B cell (primary cell): ENCODE data around the gene INPP5J. TPM values are rescaled to one million over a fixed set of nuclear protein-coding genes. Genes with fewer than 3 reads are reported as not detected.

Source experiments
- ATAC-seq: fragments of 200-7000 bp; cut with Tn5 transposase; one replicate; pipeline ENCODE4 v1.10.0; 2021; ENCODE audit warnings: low read depth, mild to moderate bottlenecking, moderate number of reproducible peaks, moderate library complexity
- CTCF ChIA-PET: fragments of 350-600 bp; sonication (Branson Sonifier 250); formaldehyde crosslinking; loops from one replicate; lab custom pipeline; 2021; ENCODE audit warnings: antibody characterized with exemption, inconsistent platforms; lab: Charles Lee
- POLR2A ChIA-PET: fragments of 350-600 bp; sonication (Branson Sonifier 250); formaldehyde crosslinking; loops from one replicate; lab custom pipeline; 2021; ENCODE audit warnings: antibody characterized with exemption; lab: Charles Lee
- DNase-seq: peaks from one replicate; pipeline ENCODE4 v3.0.0; 2013
- H2AFZ ChIP-seq: 2 replicates; pipeline ENCODE4 v1.6.1; 2012; ENCODE audit warnings: mild to moderate bottlenecking, low read depth, low read length; ENCODE audit not compliant: insufficient read depth, poor library complexity, severe bottlenecking
- H3K27ac ChIP-seq, 2 donors: 1 replicate in 1 of 2; 2 replicates in 1 of 2; pipeline ENCODE4 v1.5.1; 2012 to 2013; ENCODE audit warnings: low read length in 2 of 2, mild to moderate bottlenecking in 2 of 2, moderate library complexity in 1 of 2
- H3K27me3 ChIP-seq, 4 experiments: fragments of 200-600 bp in 1 of 4; sonication (generic) in 1 of 4; replicated peaks in 1 of 4; 1 replicate in 2 of 4; 2 replicates in 2 of 4; pipeline versions ENCODE4 v1.6.1 to v1.7.0; 2013 to 2016; ENCODE audit warnings: low read length in 3 of 4, mild to moderate bottlenecking in 2 of 4, mixed read lengths in 1 of 4, moderate library complexity in 1 of 4; ENCODE audit not compliant: insufficient read depth in 4 of 4, control insufficient read depth in 3 of 4; ENCODE audit errors: control extremely low read depth in 1 of 4
- H3K36me3 ChIP-seq, 2 experiments: replicated peaks in 1 of 2; 1 replicate in 1 of 2; 2 replicates in 1 of 2; pipeline versions ENCODE4 v1.6.1 to v1.7.1; 2013; ENCODE audit warnings: low read length in 1 of 2; ENCODE audit not compliant: insufficient read depth in 2 of 2, control insufficient read depth in 1 of 2; ENCODE audit errors: control extremely low read depth in 1 of 2, extremely low read depth in 1 of 2
- H3K4me1 ChIP-seq, 2 donors: fragments of 200-600 bp in 1 of 2; sonication (generic) in 1 of 2; 1 replicate in 1 of 2; 2 replicates in 1 of 2; pipeline versions ENCODE4 v1.5.1 to v1.6.1; 2013 to 2017; ENCODE audit warnings: low read length in 2 of 2; ENCODE audit not compliant: control insufficient read depth in 2 of 2, insufficient read depth in 2 of 2
- H3K4me2 ChIP-seq: replicated peaks from 2 replicates; pipeline ENCODE3; 2012; ENCODE audit warnings: mild to moderate bottlenecking, low read depth, low read length; ENCODE audit not compliant: poor library complexity, severe bottlenecking
- H3K4me3 ChIP-seq, 5 experiments: fragments of 200-600 bp in 1 of 5; sonication (generic) in 1 of 5; 1 replicate in 3 of 5; 2 replicates in 2 of 5; pipeline versions ENCODE4 v1.5.1 to v1.7.0; 2011 to 2016; ENCODE audit warnings: low read length in 4 of 5, mild to moderate bottlenecking in 4 of 5, low read depth in 2 of 5, control low read depth in 1 of 5, moderate library complexity in 1 of 5; ENCODE audit not compliant: insufficient read depth in 1 of 5; ENCODE audit errors: control extremely low read depth in 1 of 5, extremely low read depth in 1 of 5
- H3K79me2 ChIP-seq: fragments of 200-600 bp; sonication (generic); one replicate; pipeline ENCODE4 v1.6.0; 2016; ENCODE audit warnings: low read length; ENCODE audit not compliant: control insufficient read depth, insufficient read depth
- H3K9ac ChIP-seq: fragments of 200-600 bp; sonication (generic); 2 replicates; pipeline ENCODE4 v1.6.1; 2017; ENCODE audit warnings: mild to moderate bottlenecking, low read length, moderate library complexity
- H3K9me3 ChIP-seq, 3 donors: one replicate each; pipeline versions ENCODE4 v1.6.1 to v1.7.1; 2013; ENCODE audit warnings: low read length in 2 of 3; ENCODE audit not compliant: control insufficient read depth in 2 of 3, insufficient read depth in 1 of 3; ENCODE audit errors: control extremely low read depth in 1 of 3
- H4K20me1 ChIP-seq: 2 replicates; pipeline ENCODE4 v1.6.0; 2012; ENCODE audit warnings: mild to moderate bottlenecking, low read length; ENCODE audit not compliant: insufficient read depth, control insufficient read depth, poor library complexity, severe bottlenecking
- H3K27ac Mint-ChIP-seq: one replicate; pipeline ENCODE4 v1.8.0; 2021; ENCODE audit warnings: mixed read lengths
- H3K27me3 Mint-ChIP-seq: one replicate; pipeline ENCODE4 v1.8.0; 2021; ENCODE audit warnings: mixed read lengths
- H3K4me1 Mint-ChIP-seq: one replicate; pipeline ENCODE4 v1.8.0; 2021; ENCODE audit warnings: mixed read lengths
- H3K4me3 Mint-ChIP-seq: one replicate; pipeline ENCODE4 v1.8.0; 2021; ENCODE audit warnings: mixed read lengths
- H3K9me3 Mint-ChIP-seq: one replicate; pipeline ENCODE4 v1.8.0; 2022; ENCODE audit warnings: mixed read lengths; ENCODE audit not compliant: insufficient read depth
- CTCF ChIP-seq: fragments of 200-600 bp; IDR thresholded peaks from one replicate; pipeline ENCODE4 v1.8.0; 2022; ENCODE audit warnings: antibody characterized with exemption, mild to moderate bottlenecking
- EZH2 ChIP-seq: IDR thresholded peaks from 2 replicates; pipeline ENCODE4 v1.6.1; 2012; ENCODE audit warnings: borderline replicate concordance, low read depth, mild to moderate bottlenecking, moderate library complexity, low read length; ENCODE audit not compliant: insufficient read depth, poor library complexity, severe bottlenecking
- WGBS: methylation state at CpG from one replicate; pipeline ENCODE4 v1.1.5; 2013; ENCODE audit warnings: missing lambda C conversion rate; ENCODE audit not compliant: insufficient coverage; 5-methylcytosine and 5-hydroxymethylcytosine counted together
- intact Hi-C: fragments of 100-400 bp; cut with micrococcal nuclease; formaldehyde crosslinking; loops from one replicate; pipeline ENCODE4 v1.10.0; 2022
- polyA plus RNA-seq: library from polyadenylated mRNA; depleted of rRNA; stranded (reverse); fragments of >200 nt; gene quantifications from 2 replicates; pipeline ENCODE4 v1.2.3, GENCODE V29; 2012
- total RNA-seq, 2 donors: library from RNA; stranded (reverse); fragments of 120-200 nt in 1 of 2; gene quantifications; 1 replicate in 1 of 2; 2 replicates in 1 of 2; pipeline versions ENCODE4 v1.2.3 to v1.2.4, GENCODE V29; 2013 to 2022

Gene INPP5J
- total and polyA plus RNA-seq, 2 donors (not counting 1 experiment from before 2014, with no cell fraction given): 0.07 to 0.52 TPM

GRCh38 chr22:31082606-31083376 lies 40.0 kb upstream of the INPP5J start:
- Histone ChIP-seq H3K79me2 (peaks cover 4% of the 10 kb centered on the region), H3K36me3 (no peaks in the 10 kb centered on the region), H4K20me1 (no peaks in the 10 kb centered on the region), H3K4me3 (no peak overlapping the region), H3K27me3 (no peaks in the 10 kb centered on the region), H3K27ac (no peak overlapping the region), H3K9ac (no peak overlapping the region), H2AFZ (no peak overlapping the region), H3K4me2 (peak overlapping the region; percentile 26), H3K9me3 (no peaks in the 10 kb centered on the region), H3K4me1 (peaks cover 22 to 50% of the 10 kb centered on the region in 2 donors)
- ATAC-seq (no peak), DNase-seq (peak; percentile 42)
- CTCF ChIA-PET: interaction anchor here (0.6 to 3.5 kb wide), 5 partner anchors 13 to 1252 kb away, joined by 3 to 11 read pairs (median 4); no protein-coding TSS in a partner anchor
- intact Hi-C loops: loop anchor here (5.0 kb wide), 2 partner anchors 210 to 550 kb away; partner anchors contain the start of gene PIK3IP1
- POLR2A ChIA-PET: interaction anchor here (1.7 kb wide), 1 partner anchor 448 kb away, joined by 4 read pairs; the partner anchor contains the start of gene SLC35E4
- TF ChIP-seq CTCF (peak; percentile 13), EZH2 (no peak)
- Mint-ChIP-seq H3K27me3 (no peaks in the 10 kb centered on the region), H3K9me3 (no peaks in the 10 kb centered on the region), H3K27ac (no peak overlapping the region), H3K4me1 (peaks cover 34% of the 10 kb centered on the region), H3K4me3 (peak overlapping the region; percentile 92)
- 100% methylated on average over 9 of the region's 11 CpGs for WGBS

- H3K27me3 Mint-ChIP-seq: no peaks in the 10 kb centered on the region
These were observed 39.4 kb upstream of the INPP5J start for GRCh38 chr22:31083377-31083768.

More at GRCh38 chr22:31083377-31083768, 39.4 kb upstream of the INPP5J start:
- Histone ChIP-seq H4K20me1 (no peaks in the 10 kb centered on the region), H3K4me1 (peaks cover 22 to 50% of the 10 kb centered on the region in 2 donors), H3K27me3 (no peaks in the 10 kb centered on the region), H3K4me2 (peak overlapping the region; percentile 90), H3K9me3 (no peaks in the 10 kb centered on the region), H3K9ac (no peak overlapping the region), H3K4me3 (no peak overlapping the region), H3K79me2 (peaks cover 4% of the 10 kb centered on the region), H3K27ac (no peak overlapping the region), H3K36me3 (no peaks in the 10 kb centered on the region), H2AFZ (no peak overlapping the region)
- ATAC-seq (no peak), DNase-seq (no peak)
- Mint-ChIP-seq H3K4me3 (peak overlapping the region; percentile 92), H3K9me3 (no peaks in the 10 kb centered on the region), H3K27ac (no peak overlapping the region), H3K4me1 (peaks cover 37% of the 10 kb centered on the region)
- CTCF ChIA-PET: interaction anchor here (0.6 to 3.5 kb wide), 8 partner anchors 12 to 1251 kb away, joined by 3 to 11 read pairs (median 5); partner anchors contain the start of gene SELENOM
- TF ChIP-seq CTCF (no peak), EZH2 (no peak)
- POLR2A ChIA-PET: interaction anchor here (1.4 to 1.7 kb wide), 2 partner anchors 261 to 448 kb away, joined by 3 to 4 read pairs; partner anchors contain the start of gene SLC35E4
- 87% methylated on average over 3 of the region's 3 CpGs for WGBS
- intact Hi-C loops: loop anchor here (5.0 kb wide), 2 partner anchors 209 to 549 kb away; partner anchors contain the start of gene PIK3IP1
